KMS-11 (cell line): Measurements from ENCODE around the gene NEK11.
"Not testable (repeated sequence)": the region's sequence is repeated elsewhere in the genome, so short reads cannot be mapped to it uniquely, and the experiment has no call there.

Experiments used
- H2AFZ ChIP-seq: fragments of 200-600 bp; sonication (generic); 2 replicates; pipeline ENCODE4 v1.6.1; 2016; ENCODE audit warnings: antibody characterized with exemption, mixed run types, low read depth
- H3K27ac ChIP-seq: fragments of 200-600 bp; sonication (generic); 2 replicates; pipeline ENCODE4 v1.6.1; 2016; ENCODE audit warnings: mild to moderate bottlenecking, mixed run types
- H3K27me3 ChIP-seq: fragments of 200-600 bp; sonication (generic); 2 replicates; pipeline ENCODE4 v1.6.1; 2017; ENCODE audit warnings: mild to moderate bottlenecking, low read depth, mixed run types, moderate library complexity; ENCODE audit not compliant: insufficient read depth
- H3K36me3 ChIP-seq: fragments of 200-600 bp; sonication (generic); 2 replicates; pipeline ENCODE4 v1.6.1; 2017; ENCODE audit warnings: mild to moderate bottlenecking, mixed run types; ENCODE audit not compliant: insufficient read depth
- H3K4me1 ChIP-seq: fragments of 200-600 bp; sonication (generic); 2 replicates; pipeline ENCODE4 v1.6.1; 2016; ENCODE audit warnings: mild to moderate bottlenecking, low read depth, mixed run types; ENCODE audit not compliant: poor library complexity, severe bottlenecking
- H3K4me2 ChIP-seq: fragments of 200-600 bp; sonication (generic); 2 replicates; pipeline ENCODE4 v1.7.0; 2016; ENCODE audit warnings: mild to moderate bottlenecking, mixed run types
- H3K4me3 ChIP-seq: fragments of 200-600 bp; sonication (generic); IDR thresholded peaks from 2 replicates; pipeline ENCODE4 v1.6.1; 2017; ENCODE audit warnings: low read depth, low read length, mixed read lengths; ENCODE audit not compliant: insufficient read depth
- H3K79me2 ChIP-seq: fragments of 200-600 bp; sonication (generic); 2 replicates; pipeline ENCODE4 v1.6.1; 2016; ENCODE audit warnings: low read depth, mixed run types; ENCODE audit not compliant: insufficient read depth
- H3K9ac ChIP-seq: fragments of 200-600 bp; sonication (generic); 2 replicates; pipeline ENCODE4 v1.6.1; 2016; ENCODE audit warnings: mild to moderate bottlenecking, mixed run types
- H4K20me1 ChIP-seq: fragments of 200-600 bp; sonication (generic); 2 replicates; pipeline ENCODE4 v1.6.1; 2016; ENCODE audit warnings: mild to moderate bottlenecking, mixed run types; ENCODE audit not compliant: insufficient read depth
- TF ChIP-seq, protein P1 (sequence below): fragments of 200-600 bp; sonication (generic); conservative IDR thresholded peaks from 2 replicates; pipeline ENCODE4 v1.6.1; 2017; ENCODE audit warnings: low read depth, mild to moderate bottlenecking, antibody characterized with exemption, low read length, moderate library complexity, mixed read lengths

NEK11 gene

DNA sequence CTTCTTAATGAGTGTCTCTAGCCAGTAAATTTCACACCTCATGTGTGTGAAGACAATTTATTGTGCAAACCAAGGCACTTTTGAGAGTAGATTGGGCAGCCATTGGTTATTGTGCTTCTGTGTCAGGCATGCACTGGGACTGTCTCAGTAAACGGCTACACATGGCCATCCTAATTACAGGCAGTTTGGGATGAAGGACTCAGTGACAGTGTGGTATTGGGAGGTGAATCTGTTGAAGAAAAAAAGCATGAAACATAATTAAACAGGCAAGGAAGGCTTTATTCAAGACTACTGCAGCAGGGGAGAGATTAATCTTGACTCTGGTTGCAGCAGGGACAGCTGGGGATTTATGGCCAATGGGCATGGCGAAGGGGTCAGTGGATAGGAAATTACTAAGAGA, 297.1 kb downstream of the NEK11 start:
- TF ChIP-seq, protein P1, sequence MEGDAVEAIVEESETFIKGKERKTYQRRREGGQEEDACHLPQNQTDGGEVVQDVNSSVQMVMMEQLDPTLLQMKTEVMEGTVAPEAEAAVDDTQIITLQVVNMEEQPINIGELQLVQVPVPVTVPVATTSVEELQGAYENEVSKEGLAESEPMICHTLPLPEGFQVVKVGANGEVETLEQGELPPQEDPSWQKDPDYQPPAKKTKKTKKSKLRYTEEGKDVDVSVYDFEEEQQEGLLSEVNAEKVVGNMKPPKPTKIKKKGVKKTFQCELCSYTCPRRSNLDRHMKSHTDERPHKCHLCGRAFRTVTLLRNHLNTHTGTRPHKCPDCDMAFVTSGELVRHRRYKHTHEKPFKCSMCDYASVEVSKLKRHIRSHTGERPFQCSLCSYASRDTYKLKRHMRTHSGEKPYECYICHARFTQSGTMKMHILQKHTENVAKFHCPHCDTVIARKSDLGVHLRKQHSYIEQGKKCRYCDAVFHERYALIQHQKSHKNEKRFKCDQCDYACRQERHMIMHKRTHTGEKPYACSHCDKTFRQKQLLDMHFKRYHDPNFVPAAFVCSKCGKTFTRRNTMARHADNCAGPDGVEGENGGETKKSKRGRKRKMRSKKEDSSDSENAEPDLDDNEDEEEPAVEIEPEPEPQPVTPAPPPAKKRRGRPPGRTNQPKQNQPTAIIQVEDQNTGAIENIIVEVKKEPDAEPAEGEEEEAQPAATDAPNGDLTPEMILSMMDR = no peak
- no peaks in the 10 kb centered on the region for H3K79me2 ChIP-seq
- H4K20me1 ChIP-seq = no peaks in the 10 kb centered on the region
- no peaks in the 10 kb centered on the region for H3K27me3 ChIP-seq
- no peaks in the 10 kb centered on the region for H3K4me1 ChIP-seq
- H3K27ac ChIP-seq = no peak overlapping the region
- no peak overlapping the region for H3K4me3 ChIP-seq
- no peak overlapping the region for H3K4me2 ChIP-seq
- no peaks in the 10 kb centered on the region for H3K36me3 ChIP-seq
- no peak overlapping the region for H2AFZ ChIP-seq
- no peak overlapping the region for H3K9ac ChIP-seq

DNA sequence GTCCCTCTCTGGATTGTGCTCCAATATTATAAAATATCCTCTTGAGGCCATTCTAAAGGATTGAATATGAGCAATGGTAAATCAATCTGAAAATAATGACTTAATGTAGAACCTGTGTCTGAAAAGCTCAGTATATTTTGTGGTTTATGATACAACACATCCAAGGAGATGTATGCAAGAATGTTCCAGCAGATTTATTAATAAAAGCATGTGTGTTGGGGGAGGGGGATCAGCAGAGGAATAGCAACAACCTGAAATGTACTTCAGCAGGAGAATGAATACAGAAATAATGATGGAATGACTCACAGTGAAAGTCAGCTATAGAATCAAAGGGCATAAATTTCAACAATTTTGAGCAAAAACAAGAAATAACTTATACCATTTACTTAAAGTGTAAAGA, 298.2 kb downstream of the NEK11 start:
- H3K4me3 ChIP-seq = no peak overlapping the region
- H3K36me3 ChIP-seq = no peaks in the 10 kb centered on the region
- no peaks in the 10 kb centered on the region for H4K20me1 ChIP-seq
- no peak overlapping the region for H3K27ac ChIP-seq
- no peaks in the 10 kb centered on the region for H3K79me2 ChIP-seq
- no peaks in the 10 kb centered on the region for H3K4me1 ChIP-seq
- no peaks in the 10 kb centered on the region for H3K27me3 ChIP-seq
- TF ChIP-seq, protein P1 = no peak
- no peak overlapping the region for H3K9ac ChIP-seq
- H2AFZ ChIP-seq = no peak overlapping the region
- no peak overlapping the region for H3K4me2 ChIP-seq

DNA sequence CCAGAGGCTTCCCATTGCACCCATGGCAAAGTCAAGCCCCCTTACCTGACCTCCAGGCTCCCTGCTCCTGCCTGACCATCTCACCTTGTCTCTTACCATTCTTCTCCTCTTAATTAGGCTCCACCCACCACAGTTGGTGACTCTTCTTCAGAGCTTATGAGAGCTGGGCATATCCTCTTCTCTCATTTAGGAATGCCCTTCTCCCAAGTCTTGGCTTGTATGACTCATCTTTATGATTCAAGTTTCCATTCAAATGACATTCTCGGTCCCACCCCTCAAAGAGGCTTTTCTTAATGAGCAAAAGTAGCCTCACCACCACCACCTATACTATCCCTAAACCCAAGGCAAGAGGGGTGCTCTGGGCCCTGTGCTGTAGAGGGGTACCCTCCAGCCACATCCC, 299.6 kb downstream of the NEK11 start:
- H3K4me3 ChIP-seq = no peak overlapping the region
- no peaks in the 10 kb centered on the region for H3K27me3 ChIP-seq
- no peak overlapping the region for H3K4me2 ChIP-seq
- H4K20me1 ChIP-seq = no peaks in the 10 kb centered on the region
- no peak overlapping the region for H3K27ac ChIP-seq
- no peaks in the 10 kb centered on the region for H3K79me2 ChIP-seq
- no peak overlapping the region for H2AFZ ChIP-seq
- no peak overlapping the region for H3K9ac ChIP-seq
- no peaks in the 10 kb centered on the region for H3K4me1 ChIP-seq
- no peaks in the 10 kb centered on the region for H3K36me3 ChIP-seq
- TF ChIP-seq, protein P1 = no peak

DNA sequence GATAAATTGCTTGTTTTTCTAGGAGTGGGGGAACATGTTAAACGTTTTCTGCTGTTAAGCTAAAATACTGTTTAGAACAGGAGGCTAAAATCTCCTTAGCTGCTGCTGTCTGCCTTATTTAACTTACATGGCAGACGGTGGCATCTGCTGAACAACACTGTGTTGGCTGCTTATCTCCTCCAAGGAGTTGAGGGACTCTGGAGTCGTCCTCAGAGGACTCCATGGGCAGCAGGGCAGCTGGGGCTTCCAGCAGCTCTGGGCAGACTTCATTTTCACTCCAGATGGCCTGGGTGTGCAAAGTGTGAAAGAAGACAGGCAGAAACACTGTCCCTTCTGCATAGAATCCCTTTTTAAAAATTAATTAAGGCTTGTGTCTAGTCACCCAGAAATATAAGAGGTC, 302.0 kb downstream of the NEK11 start:
- TF ChIP-seq, protein P1 = no peak
- Histone ChIP-seq H3K4me3 (no peak overlapping the region), H3K27ac (no peak overlapping the region), H3K9ac (no peak overlapping the region), H3K79me2 (no peaks in the 10 kb centered on the region), H3K4me1 (no peaks in the 10 kb centered on the region), H3K36me3 (no peaks in the 10 kb centered on the region), H3K27me3 (no peaks in the 10 kb centered on the region), H2AFZ (no peak overlapping the region), H4K20me1 (no peaks in the 10 kb centered on the region), H3K4me2 (no peak overlapping the region)

DNA sequence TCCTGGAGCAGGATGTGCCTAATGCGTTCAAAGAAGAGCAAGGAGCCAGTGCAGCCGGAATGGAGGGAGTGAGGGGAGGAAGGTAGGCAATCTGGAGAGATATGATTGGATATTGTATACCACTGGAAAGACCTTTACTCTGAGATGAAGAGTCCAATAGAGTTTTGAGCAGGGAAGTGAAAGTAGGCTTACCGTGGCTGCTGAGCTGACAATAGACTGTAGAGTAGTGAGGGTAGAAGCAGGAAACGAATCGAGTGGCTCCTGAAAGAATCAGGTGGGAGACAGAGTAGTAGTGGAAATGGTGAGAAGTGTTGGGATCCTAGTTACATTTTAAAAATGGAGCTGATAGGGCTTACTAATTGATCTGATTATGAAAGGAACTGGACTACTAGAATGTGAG, 303.1 kb downstream of the NEK11 start:
- TF ChIP-seq, protein P1 = no peak
- Histone ChIP-seq H3K4me1 (no peaks in the 10 kb centered on the region), H3K9ac (no peak overlapping the region), H3K36me3 (no peaks in the 10 kb centered on the region), H3K27me3 (no peaks in the 10 kb centered on the region), H3K4me2 (no peak overlapping the region), H3K4me3 (no peak overlapping the region), H2AFZ (no peak overlapping the region), H4K20me1 (no peaks in the 10 kb centered on the region), H3K27ac (no peak overlapping the region), H3K79me2 (no peaks in the 10 kb centered on the region)

DNA sequence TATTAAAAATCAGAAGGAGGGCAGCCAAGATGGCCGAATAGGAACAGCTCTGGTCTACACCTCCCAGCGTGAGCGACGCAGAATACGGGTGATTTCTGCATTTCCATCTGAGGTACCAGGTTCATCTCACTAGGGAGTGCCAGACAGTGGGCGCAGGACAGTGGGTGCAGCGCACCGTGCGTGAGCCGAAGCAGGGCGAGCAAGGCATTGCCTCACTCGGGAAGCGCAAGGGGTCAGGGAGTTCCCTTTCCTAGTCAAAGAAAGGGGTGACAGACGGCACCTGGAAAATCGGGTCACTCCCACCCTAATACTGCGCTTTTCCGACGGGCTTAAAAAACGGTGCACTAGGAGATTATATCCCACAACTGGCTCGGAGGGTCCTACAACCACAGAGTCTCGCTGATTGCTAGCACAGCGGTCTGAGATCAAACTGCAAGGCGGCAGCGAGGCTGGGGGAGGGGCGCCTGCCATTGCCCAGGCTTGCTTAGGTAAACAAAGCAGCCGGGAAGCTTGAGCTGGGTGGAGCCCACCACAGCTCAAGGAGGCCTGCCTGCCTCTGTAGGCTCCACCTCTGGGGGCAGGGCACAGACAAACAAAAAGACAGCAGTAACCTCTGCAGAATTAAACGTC, 304.9 kb downstream of the NEK11 start:
- H3K4me2 ChIP-seq, H3K27ac ChIP-seq: not testable (repeated sequence)

More for the DNA sequence above, 304.9 kb downstream of the NEK11 start:
- not testable (repeated sequence) for H3K79me2 ChIP-seq, H4K20me1 ChIP-seq, H2AFZ ChIP-seq, H3K4me1 ChIP-seq, H3K4me3 ChIP-seq, H3K9ac ChIP-seq, H3K36me3 ChIP-seq, H3K27me3 ChIP-seq
